A549 (cell line): Measurements from ENCODE around the gene SORCS2.

Experiments
- CTCF ChIP-seq: fragments of >200 bp; sonication (Bioruptor Twin); formaldehyde crosslinking; IDR thresholded peaks from 3 replicates; pipeline ENCODE4 v1.5.1; 2016
- JUN ChIP-seq, 2 experiments: fragments of >200 bp; sonication (Bioruptor Twin); formaldehyde crosslinking; IDR thresholded peaks; 2 replicates in 1 of 2; 3 replicates in 1 of 2; pipeline ENCODE4 v1.6.1; 2016 to 2017
- KDM1A ChIP-seq: fragments of 200-600 bp; sonication (generic); IDR thresholded peaks from 2 replicates; pipeline ENCODE4 v1.6.1; 2016; ENCODE audit warnings: low read depth, mild to moderate bottlenecking
- USF2 ChIP-seq: fragments of 450-650 bp; IDR thresholded peaks from 2 replicates; pipeline ENCODE4 v1.6.1; 2014; ENCODE audit warnings: antibody characterized with exemption

- TF ChIP-seq JUN (IDR thresholded peaks at IDR 0.05) (no peak), KDM1A (no peak), CTCF (no peak), USF2 (no peak)
Observed at GRCh38 chr4:7618361-7618760, 426.0 kb downstream of the SORCS2 start.
